AG04449 (cell line): ENCODE data around the gene PHLDA3.
A peak's percentile ranks its signal among the peaks of the same experiment; 100 is the strongest.

Source experiments
- CTCF ChIA-PET: fragments of 350-600 bp; formaldehyde crosslinking; extraction: SDS; loops from one replicate; lab custom pipeline; 2021; ENCODE audit warnings: antibody characterized with exemption; lab: Yijun Ruan, JAX
- POLR2A ChIA-PET: fragments of 400-600, 350-600 bp; formaldehyde crosslinking; extraction: SDS; loops from one replicate; lab custom pipeline; 2020; ENCODE audit warnings: antibody characterized with exemption, inconsistent platforms; lab: Yijun Ruan, JAX
- DNase-seq: peaks from one replicate; pipeline ENCODE4 v3.0.0-alpha.2; 2010; ENCODE audit warnings: low read depth, low spot score
- H3K4me3 ChIP-seq: 2 replicates; pipeline ENCODE4 v1.5.1; 2011; ENCODE audit warnings: low read depth, mild to moderate bottlenecking, control low read depth, low read length
- CTCF ChIP-seq: IDR thresholded peaks from one replicate; pipeline ENCODE4 v1.5.1; 2011; ENCODE audit warnings: mild to moderate bottlenecking, moderate library complexity, low read length, control low read depth, inconsistent platforms; ENCODE audit not compliant: insufficient read depth; ENCODE audit errors: missing control alignments

PHLDA3 gene

GRCh38 chr1:201450721-201451291, 18.2 kb downstream of the PHLDA3 start:
- POLR2A ChIA-PET: no interaction called here
- CTCF ChIA-PET: interaction anchor here (0.8 to 11.2 kb wide), 7 partner anchors 10 to 64 kb away, joined by 3 to 305 read pairs (median 47); no protein-coding TSS in a partner anchor
- H3K4me3 ChIP-seq: no peak overlapping the region
- DNase-seq: no peak
- TF ChIP-seq CTCF: no peak

GRCh38 chr1:201448990-201449389, 20.0 kb downstream of the PHLDA3 start:
- no peak for TF ChIP-seq CTCF
- ChIA-PET POLR2A (interaction anchor here (1.3 kb wide), 2 partner anchors 20 to 55 kb away, joined by 3 to 8 read pairs; partner anchors contain the start of gene PHLDA3), CTCF (interaction anchor here (0.8 to 11.2 kb wide), 14 partner anchors 8 to 189 kb away, joined by 3 to 305 read pairs (median 22); partner anchors contain the start of gene TNNI1)
- H3K4me3 ChIP-seq: no peak overlapping the region
- DNase-seq: no peak

GRCh38 chr1:201447903-201448871, 20.8 kb downstream of the PHLDA3 start:
- ChIA-PET POLR2A (interaction anchor here (0.9 to 1.3 kb wide), 7 partner anchors 9 to 56 kb away, joined by 3 to 13 read pairs (median 5); partner anchors contain the start of gene PHLDA3), CTCF (interaction anchor here (0.6 to 11.2 kb wide), 32 partner anchors 7 to 226 kb away, joined by 3 to 305 read pairs (median 4); partner anchors contain the start of genes CSRP1, LAD1 and PHLDA3)
- DNase-seq: no peak
- TF ChIP-seq CTCF: peak; percentile 90
- H3K4me3 ChIP-seq: no peak overlapping the region

GRCh38 chr1:201445310-201445709, 23.7 kb downstream of the PHLDA3 start:
- CTCF ChIA-PET: interaction anchor here (0.9 to 11.2 kb wide), 7 partner anchors 9 to 69 kb away, joined by 3 to 305 read pairs (median 67); no protein-coding TSS in a partner anchor
- H3K4me3 ChIP-seq: no peak overlapping the region
- DNase-seq: no peak
- TF ChIP-seq CTCF: no peak
- POLR2A ChIA-PET: no interaction called here

GRCh38 chr1:201444792-201445191, 24.2 kb downstream of the PHLDA3 start:
- no peak for DNase-seq
- ChIA-PET CTCF (interaction anchor here (0.9 to 11.2 kb wide), 6 partner anchors 10 to 70 kb away, joined by 3 to 305 read pairs (median 100); no protein-coding TSS in a partner anchor), POLR2A (no interaction called here)
- TF ChIP-seq CTCF: no peak
- no peak overlapping the region for H3K4me3 ChIP-seq
